CD14-positive monocyte (primary cell): ENCODE measurements around the gene RIPK3. TPM values are rescaled to one million over a fixed set of nuclear protein-coding genes. Genes with fewer than 3 reads are reported as not detected.

Experiments used
- DNase-seq, 3 donors: peaks; one replicate each; pipeline ENCODE4 v3.0.0-alpha.2; 2011 to 2022
- H2AFZ ChIP-seq: 2 replicates; pipeline ENCODE4 v1.6.0; 2012; ENCODE audit warnings: mild to moderate bottlenecking, low read depth, low read length, inconsistent platforms; ENCODE audit not compliant: insufficient read depth, poor library complexity, severe bottlenecking
- H3K27ac ChIP-seq, 2 donors: 1 replicate in 1 of 2; 2 replicates in 1 of 2; pipeline ENCODE4 v1.5.1; 2012 to 2013; ENCODE audit warnings: low read length in 2 of 2, control low read depth in 1 of 2, inconsistent platforms in 1 of 2, low read depth in 1 of 2, mild to moderate bottlenecking in 1 of 2
- H3K27me3 ChIP-seq, 2 donors: one replicate each; pipeline versions ENCODE4 v1.6.0 to v1.6.1; 2011 to 2013; ENCODE audit warnings: low read length in 2 of 2; ENCODE audit not compliant: control insufficient read depth in 2 of 2, insufficient read depth in 2 of 2
- H3K36me3 ChIP-seq, 2 donors: replicated peaks in 1 of 2; 1 replicate in 1 of 2; 2 replicates in 1 of 2; pipeline versions ENCODE4 v1.5.1 to v1.6.1; 2012 to 2013; ENCODE audit warnings: low read length in 2 of 2, control low read depth in 1 of 2, inconsistent platforms in 1 of 2, mild to moderate bottlenecking in 1 of 2; ENCODE audit not compliant: insufficient read depth in 2 of 2, control insufficient read depth in 1 of 2
- H3K4me1 ChIP-seq, 2 donors: 1 replicate in 1 of 2; 2 replicates in 1 of 2; pipeline versions ENCODE4 v1.5.1 to v1.6.1; 2012 to 2013; ENCODE audit warnings: low read length in 2 of 2, control low read depth in 1 of 2, inconsistent platforms in 1 of 2, mild to moderate bottlenecking in 1 of 2, moderate library complexity in 1 of 2; ENCODE audit not compliant: insufficient read depth in 2 of 2, control insufficient read depth in 1 of 2
- H3K4me2 ChIP-seq: replicated peaks from 2 replicates; pipeline ENCODE3; 2012; ENCODE audit warnings: low read length, moderate library complexity, mild to moderate bottlenecking; ENCODE audit not compliant: poor library complexity, severe bottlenecking; ENCODE audit errors: extremely low read depth
- H3K4me3 ChIP-seq, 3 experiments: fragments of 200-600 bp in 1 of 3; sonication (generic) in 1 of 3; replicated peaks in 1 of 3; 1 replicate in 2 of 3; 2 replicates in 1 of 3; pipeline ENCODE4 v1.5.1; 2011 to 2013; ENCODE audit warnings: low read length in 3 of 3, mild to moderate bottlenecking in 3 of 3, control low read depth in 2 of 3, low read depth in 2 of 3, inconsistent platforms in 1 of 3, moderate library complexity in 1 of 3
- H3K79me2 ChIP-seq: 2 replicates; pipeline ENCODE4 v1.6.0; 2012; ENCODE audit warnings: mild to moderate bottlenecking, control low read depth, inconsistent platforms, low read length, moderate library complexity; ENCODE audit not compliant: insufficient read depth
- H3K9ac ChIP-seq: 2 replicates; pipeline ENCODE4 v1.6.0; 2017; ENCODE audit warnings: low read length, mild to moderate bottlenecking; ENCODE audit not compliant: insufficient read depth, poor library complexity, severe bottlenecking
- H3K9me3 ChIP-seq, 2 donors: replicated peaks in 1 of 2; 1 replicate in 1 of 2; 2 replicates in 1 of 2; pipeline versions ENCODE4 v1.5.1 to v1.6.1; 2012 to 2013; ENCODE audit warnings: low read length in 2 of 2, control low read depth in 1 of 2; ENCODE audit not compliant: control insufficient read depth in 1 of 2, insufficient read depth in 1 of 2
- H4K20me1 ChIP-seq: 2 replicates; pipeline ENCODE4 v1.6.0; 2012; ENCODE audit warnings: mild to moderate bottlenecking, low read length, control low read depth, moderate library complexity; ENCODE audit not compliant: insufficient read depth
- H3K27ac Mint-ChIP-seq, 7 donors: one replicate each; pipeline ENCODE4 v1.8.0; 2020; ENCODE audit warnings: mild to moderate bottlenecking in 7 of 7, mixed read lengths in 7 of 7, moderate library complexity in 6 of 7, inconsistent platforms in 2 of 7
- H3K27me3 Mint-ChIP-seq, 3 donors: one replicate each; pipeline ENCODE4 v1.8.0; 2021 to 2022; ENCODE audit warnings: low read depth in 3 of 3, mild to moderate bottlenecking in 3 of 3, mixed read lengths in 3 of 3, moderate library complexity in 3 of 3, inconsistent platforms in 1 of 3
- H3K36me3 Mint-ChIP-seq, 2 donors: one replicate each; pipeline ENCODE4 v1.8.0; 2020; ENCODE audit warnings: mixed read lengths in 2 of 2, inconsistent platforms in 1 of 2, mild to moderate bottlenecking in 1 of 2
- H3K4me1 Mint-ChIP-seq: one replicate; pipeline ENCODE4 v1.8.0; 2020; ENCODE audit warnings: mild to moderate bottlenecking, mixed read lengths
- H3K4me3 Mint-ChIP-seq, 2 donors: one replicate each; pipeline ENCODE4 v1.8.0; 2020; ENCODE audit warnings: mild to moderate bottlenecking in 2 of 2, mixed read lengths in 2 of 2, moderate library complexity in 1 of 2
- H3K9me3 Mint-ChIP-seq, 7 donors: one replicate each; pipeline ENCODE4 v1.8.0; 2020 to 2022; ENCODE audit warnings: mixed read lengths in 7 of 7, mild to moderate bottlenecking in 6 of 7, moderate library complexity in 6 of 7, inconsistent platforms in 2 of 7
- CTCF ChIP-seq: fragments of 200-600 bp; IDR thresholded peaks from one replicate; pipeline ENCODE4 v1.8.0; 2022; ENCODE audit warnings: antibody characterized with exemption, mild to moderate bottlenecking
- WGBS: methylation state at CpG from one replicate; pipeline ENCODE4 v1.1.5; 2013; ENCODE audit warnings: missing lambda C conversion rate; ENCODE audit not compliant: insufficient coverage; 5-methylcytosine and 5-hydroxymethylcytosine counted together
- intact Hi-C, 2 donors: fragments of 100-400 bp; cut with micrococcal nuclease; formaldehyde crosslinking; loops; one replicate each; pipeline versions ENCODE4 v1.15.0 to v1.15.1; 2023
- polyA plus RNA-seq, 3 donors: library from polyadenylated mRNA; depleted of rRNA in 1 of 3; unstranded in 2 of 3; stranded (reverse) in 1 of 3; fragments of 300-500 nt in 2 of 3; fragments of >200 nt in 1 of 3; fragmentation: Illumina TruSeq in 2 of 3; gene quantifications; 1 replicate in 2 of 3; 2 replicates in 1 of 3; pipeline ENCODE4 v1.2.3, GENCODE V29; 2012 to 2021

RIPK3 gene
- polyA plus RNA-seq, 3 donors = 11.7 to 69.6 (median 11.8) TPM

GRCh38 chr14:24334431-24335291, 5.1 kb downstream of the RIPK3 start, which contains the start of gene ADCY4:
TSS of gene ADCY4 (minus strand) at chr14:24335071. CDS start at chr14:24334652, 419 bp downstream.
- under 1% methylated on average over 43 of the region's 65 CpGs for WGBS
- H3K27ac Mint-ChIP-seq = peak within 1 kb of the TSS in 4 of 7 donors; percentile 53 to 74 (median 54)
- peaks cover 43 to 50% of the 10 kb centered on the region in 2 donors for H3K36me3 Mint-ChIP-seq
- H3K4me3 Mint-ChIP-seq = peak within 1 kb of the TSS; percentile 74 to 89
- intact Hi-C loops = no loop called here
- peak within 1 kb of the TSS; percentile 6 to 66 (median 18) for H3K4me3 ChIP-seq
- peak within 1 kb of the TSS; percentile 14 for H2AFZ ChIP-seq
- H3K9me3 Mint-ChIP-seq = peaks cover 0 to 9% (median 5%) of the 10 kb centered on the region in 7 donors
- no peak for TF ChIP-seq CTCF
- DNase-seq = peak in 2 of 3 donors; percentile 43 to 45
- peaks cover 52% of the 10 kb centered on the region for H4K20me1 ChIP-seq
- peak within 1 kb of the TSS; percentile 78 for H3K4me2 ChIP-seq
- peaks cover 23 to 41% (median 36%) of the 10 kb centered on the region in 3 donors for H3K27me3 Mint-ChIP-seq
- no peak within 1 kb of the TSS for H3K27ac ChIP-seq
- H3K27me3 ChIP-seq = peaks cover 9 to 27% of the 10 kb centered on the region in 2 donors
- H3K79me2 ChIP-seq = peaks cover 20% of the 10 kb centered on the region
- peaks cover 87% of the 10 kb centered on the region for H3K4me1 Mint-ChIP-seq
- peaks cover 0 to 2% of the 10 kb centered on the region in 2 donors for H3K9me3 ChIP-seq
- peaks cover 19 to 26% of the 10 kb centered on the region in 2 donors for H3K36me3 ChIP-seq
- peaks cover 86 to 97% of the 10 kb centered on the region in 2 donors for H3K4me1 ChIP-seq
- peak within 1 kb of the TSS; percentile 15 for H3K9ac ChIP-seq

GRCh38 chr14:24332268-24332993, 7.4 kb downstream of the RIPK3 start:
- Histone ChIP-seq H3K9me3 (peaks cover 0 to 2% of the 10 kb centered on the region in 2 donors), H3K4me3 (peak overlapping the region in 1 of 3 experiments; percentile 67), H3K36me3 (peaks cover 11 to 15% of the 10 kb centered on the region in 2 donors), H4K20me1 (peaks cover 37% of the 10 kb centered on the region), H3K4me2 (peak overlapping the region; percentile 78), H3K79me2 (no peaks in the 10 kb centered on the region), H3K4me1 (peaks cover 92 to 95% of the 10 kb centered on the region in 2 donors), H2AFZ (peak overlapping the region; percentile 68), H3K27ac (no peak overlapping the region), H3K27me3 (peaks cover 9 to 27% of the 10 kb centered on the region in 2 donors), H3K9ac (no peak overlapping the region)
- Mint-ChIP-seq H3K4me3 (peak overlapping the region; percentile 74 to 88), H3K9me3 (peaks cover 0 to 9% (median 6%) of the 10 kb centered on the region in 7 donors), H3K36me3 (peaks cover 30 to 38% of the 10 kb centered on the region in 2 donors), H3K27ac (peak overlapping the region in 6 of 7 donors; percentile 41 to 70 (median 64)), H3K27me3 (peaks cover 23 to 42% (median 40%) of the 10 kb centered on the region in 3 donors), H3K4me1 (peaks cover 89% of the 10 kb centered on the region)
- 11% methylated on average over 56 of the region's 56 CpGs for WGBS
- intact Hi-C loops = loop anchor here in 1 of 2 donors (2.0 kb wide), 1 partner anchor 98 kb away; no protein-coding TSS in a partner anchor
- TF ChIP-seq CTCF = peak; percentile 86
- DNase-seq = peak; percentile 63 to 77 (median 67)
